Measurements from ENCODE around the gene CREBZF. TPM values are rescaled to one million over a fixed set of nuclear protein-coding genes. Genes with fewer than 3 reads are reported as not detected.
"Not testable (repeated sequence)": the region's sequence is repeated elsewhere in the genome, so short reads cannot be mapped to it uniquely, and the experiment has no call there.

CREBZF gene
- total RNA-seq, 6 experiments from 2014 or later: 16.1 to 18.9 (median 18.5) TPM

DNA sequence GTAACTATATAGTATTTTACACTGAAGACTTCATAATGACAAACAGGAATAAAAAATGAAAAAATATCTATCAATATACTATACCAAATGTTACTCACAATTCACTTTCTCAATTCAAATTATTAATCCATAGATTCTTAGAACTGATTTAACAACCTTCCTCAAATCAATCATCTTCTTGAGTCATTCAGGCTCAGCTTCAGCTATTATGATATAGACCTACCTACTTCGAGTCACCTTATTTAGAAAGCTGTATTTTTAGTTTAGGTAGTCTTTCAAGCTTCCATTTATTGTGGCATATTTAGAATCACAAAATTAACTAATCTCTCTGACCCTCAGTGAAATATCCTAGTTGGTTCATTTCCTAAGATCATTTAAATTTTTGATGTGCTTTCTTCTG, 8.2 kb downstream of the CREBZF start:
- Mint-ChIP-seq H3K36me3 (ENCODE audit: low read depth) (peaks cover 37% of the 10 kb centered on the region), H3K27me3 (ENCODE audit: insufficient read depth) (no peaks in the 10 kb centered on the region)

DNA sequence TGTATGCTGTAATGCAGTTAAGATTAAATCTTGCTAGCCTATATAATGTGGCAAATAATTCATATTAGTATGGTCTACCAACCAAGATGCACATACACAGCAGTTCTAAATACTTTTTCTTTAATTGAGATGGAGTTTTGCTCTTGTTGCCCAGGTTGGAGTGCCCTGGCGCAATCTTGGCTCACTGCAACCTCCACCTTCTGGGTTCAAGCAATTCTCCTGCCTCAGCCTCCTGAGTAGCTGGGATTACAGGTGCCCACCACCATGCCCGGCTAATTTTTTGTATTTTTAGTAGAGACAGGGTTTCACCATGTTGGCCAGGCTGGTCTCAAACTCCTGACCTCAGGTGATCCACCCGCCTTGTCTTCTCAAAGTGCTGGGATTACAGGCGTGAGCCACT, 10.6 kb downstream of the CREBZF start:
- peaks cover 14% of the 10 kb centered on the region for H3K36me3 Mint-ChIP-seq (ENCODE audit: low read depth)
- DNase-seq, H3K4me3 Mint-ChIP-seq: not testable (repeated sequence)

More for the DNA sequence above, 8.2 kb downstream of the CREBZF start:
- H3K4me1 Mint-ChIP-seq (ENCODE audit: low read depth): peaks cover 35% of the 10 kb centered on the region
- no peak overlapping the region for H3K27ac Mint-ChIP-seq
- no peak overlapping the region for H3K4me3 Mint-ChIP-seq
- TF ChIP-seq CTCF (IDR thresholded peaks at IDR 0.05): no peak
- no peak for DNase-seq
- H3K9me3 Mint-ChIP-seq: no peaks in the 10 kb centered on the region

DNA sequence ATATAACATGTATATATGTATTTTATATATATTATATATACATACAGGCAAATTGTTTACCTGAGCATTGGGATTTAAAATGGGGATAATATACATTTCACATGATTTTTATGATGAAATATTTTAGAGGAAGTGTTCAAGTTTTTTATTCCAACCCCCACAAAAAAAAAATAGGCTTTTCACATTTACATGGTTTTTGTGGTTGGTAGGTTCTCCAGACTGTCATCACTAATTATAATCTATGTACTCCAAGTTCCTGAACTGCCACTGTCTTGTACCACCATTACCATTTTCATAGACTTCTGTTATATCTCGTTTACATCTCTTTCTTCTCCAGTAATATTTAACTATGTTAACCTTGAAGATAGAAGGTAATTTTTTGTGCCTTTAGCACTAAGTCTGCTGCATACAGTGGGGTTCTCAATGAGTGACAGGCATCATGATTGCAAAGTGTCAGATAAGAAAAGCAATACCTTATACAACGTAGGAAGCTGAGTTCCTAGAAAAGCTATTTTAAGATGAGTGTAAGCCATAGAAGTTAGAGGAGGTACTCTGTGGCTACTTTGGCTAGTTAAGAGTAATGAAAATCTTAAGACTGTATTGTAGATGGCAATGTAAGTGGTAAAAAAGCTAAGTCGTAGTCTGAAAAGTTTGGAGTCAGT, 12.0 kb downstream of the CREBZF start:
- Mint-ChIP-seq H3K27ac (no peak overlapping the region), H3K36me3 (ENCODE audit: low read depth) (peaks cover 6% of the 10 kb centered on the region), H3K9me3 (no peaks in the 10 kb centered on the region; the same call in 1 of the 2 replicates), H3K4me1 (ENCODE audit: low read depth) (peaks cover 12% of the 10 kb centered on the region), H3K27me3 (ENCODE audit: insufficient read depth) (no peaks in the 10 kb centered on the region; the same call in 1 of the 2 replicates), H3K4me3 (no peak overlapping the region)
- no peak for DNase-seq
- TF ChIP-seq CTCF (IDR thresholded peaks at IDR 0.05): no peak

More for the DNA sequence above, 10.6 kb downstream of the CREBZF start:
- H3K27me3 Mint-ChIP-seq (ENCODE audit: insufficient read depth); H3K9me3 Mint-ChIP-seq; H3K27ac Mint-ChIP-seq: not testable (repeated sequence)
- H3K4me1 Mint-ChIP-seq (ENCODE audit: low read depth): peaks cover 18% of the 10 kb centered on the region

DNA sequence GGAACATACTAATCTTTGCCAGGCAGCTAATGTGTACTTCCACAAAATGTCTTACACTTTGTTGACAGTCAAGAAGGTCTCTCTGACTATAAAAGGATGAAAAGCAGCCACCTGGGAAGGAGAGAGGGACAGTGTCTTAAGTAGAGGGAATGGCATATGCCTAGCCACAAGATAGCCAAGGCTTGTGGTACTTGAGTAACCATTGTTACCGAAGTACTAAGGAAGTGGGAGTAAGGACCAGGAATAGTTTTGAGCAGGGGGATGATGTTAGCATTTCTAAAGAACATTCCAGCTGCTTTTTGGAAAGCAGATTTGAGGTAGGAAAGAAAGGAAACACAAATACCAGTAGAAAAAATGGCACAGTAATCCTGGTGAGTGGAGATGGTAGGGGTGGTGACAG, 13.8 kb downstream of the CREBZF start:
- Mint-ChIP-seq H3K4me1 (ENCODE audit: low read depth) (peaks cover 19% of the 10 kb centered on the region), H3K9me3 (no peaks in the 10 kb centered on the region; the same call in 1 of the 2 replicates), H3K4me3 (no peak overlapping the region), H3K27ac (no peak overlapping the region), H3K36me3 (ENCODE audit: low read depth) (peaks cover 8% of the 10 kb centered on the region), H3K27me3 (ENCODE audit: insufficient read depth) (no peaks in the 10 kb centered on the region; the same call in 1 of the 2 replicates)
- no peak for TF ChIP-seq CTCF (IDR thresholded peaks at IDR 0.05)
- DNase-seq: no peak

- Mint-ChIP-seq H3K27me3 (ENCODE audit: insufficient read depth) (no peaks in the 10 kb centered on the region; the same call in 1 of the 2 replicates), H3K27ac (peak within 1 kb of the TSS; percentile 94)
Observed at GRCh38 chr11:85647604-85648299, 17.2 kb downstream of the CREBZF start, which contains the start of gene TMEM126A. Gene TMEM126A, plus strand, starts transcription at chr11:85647967. Its CDS starts 2,289 bp downstream, at chr11:85650256.

More at GRCh38 chr11:85647604-85648299, 17.2 kb downstream of the CREBZF start, which contains the start of gene TMEM126A:
- TF ChIP-seq CTCF (IDR thresholded peaks at IDR 0.05): no peak
- H3K4me3 Mint-ChIP-seq: peak within 1 kb of the TSS; percentile 96
- H3K36me3 Mint-ChIP-seq (ENCODE audit: low read depth): peaks cover 8% of the 10 kb centered on the region; the same call in 1 of the 2 replicates
- H3K9me3 Mint-ChIP-seq: no peaks in the 10 kb centered on the region; the same call in 1 of the 2 replicates
- peaks cover 27% of the 10 kb centered on the region for H3K4me1 Mint-ChIP-seq (ENCODE audit: low read depth)
- DNase-seq: peak; percentile 73

All from HFFc6 (cell line).